GM10266 (cell line): ENCODE data around the gene TNFRSF25.

Experiments
- DNase-seq: peaks from one replicate; pipeline ENCODE4 v3.0.0; 2012; ENCODE audit errors: extremely low spot score
- TF ChIP-seq, protein P1 (sequence below): IDR thresholded peaks from 2 replicates; pipeline ENCODE4 v1.5.1; 2012; ENCODE audit warnings: mild to moderate bottlenecking, low read depth; ENCODE audit not compliant: control insufficient read depth, insufficient read depth; ENCODE audit errors: missing control alignments

The TNFRSF25 gene

GRCh38 chr1:6423321-6423999 lies 42.5 kb downstream of the TNFRSF25 start:
- peak; percentile 89 for DNase-seq
- TF ChIP-seq, protein P1, sequence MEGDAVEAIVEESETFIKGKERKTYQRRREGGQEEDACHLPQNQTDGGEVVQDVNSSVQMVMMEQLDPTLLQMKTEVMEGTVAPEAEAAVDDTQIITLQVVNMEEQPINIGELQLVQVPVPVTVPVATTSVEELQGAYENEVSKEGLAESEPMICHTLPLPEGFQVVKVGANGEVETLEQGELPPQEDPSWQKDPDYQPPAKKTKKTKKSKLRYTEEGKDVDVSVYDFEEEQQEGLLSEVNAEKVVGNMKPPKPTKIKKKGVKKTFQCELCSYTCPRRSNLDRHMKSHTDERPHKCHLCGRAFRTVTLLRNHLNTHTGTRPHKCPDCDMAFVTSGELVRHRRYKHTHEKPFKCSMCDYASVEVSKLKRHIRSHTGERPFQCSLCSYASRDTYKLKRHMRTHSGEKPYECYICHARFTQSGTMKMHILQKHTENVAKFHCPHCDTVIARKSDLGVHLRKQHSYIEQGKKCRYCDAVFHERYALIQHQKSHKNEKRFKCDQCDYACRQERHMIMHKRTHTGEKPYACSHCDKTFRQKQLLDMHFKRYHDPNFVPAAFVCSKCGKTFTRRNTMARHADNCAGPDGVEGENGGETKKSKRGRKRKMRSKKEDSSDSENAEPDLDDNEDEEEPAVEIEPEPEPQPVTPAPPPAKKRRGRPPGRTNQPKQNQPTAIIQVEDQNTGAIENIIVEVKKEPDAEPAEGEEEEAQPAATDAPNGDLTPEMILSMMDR: peak; percentile 84

- peak; percentile 55 for DNase-seq
- TF ChIP-seq, protein P1: no peak
Measured at GRCh38 chr1:6421266-6421665, 44.7 kb downstream of the TNFRSF25 start.

DNA sequence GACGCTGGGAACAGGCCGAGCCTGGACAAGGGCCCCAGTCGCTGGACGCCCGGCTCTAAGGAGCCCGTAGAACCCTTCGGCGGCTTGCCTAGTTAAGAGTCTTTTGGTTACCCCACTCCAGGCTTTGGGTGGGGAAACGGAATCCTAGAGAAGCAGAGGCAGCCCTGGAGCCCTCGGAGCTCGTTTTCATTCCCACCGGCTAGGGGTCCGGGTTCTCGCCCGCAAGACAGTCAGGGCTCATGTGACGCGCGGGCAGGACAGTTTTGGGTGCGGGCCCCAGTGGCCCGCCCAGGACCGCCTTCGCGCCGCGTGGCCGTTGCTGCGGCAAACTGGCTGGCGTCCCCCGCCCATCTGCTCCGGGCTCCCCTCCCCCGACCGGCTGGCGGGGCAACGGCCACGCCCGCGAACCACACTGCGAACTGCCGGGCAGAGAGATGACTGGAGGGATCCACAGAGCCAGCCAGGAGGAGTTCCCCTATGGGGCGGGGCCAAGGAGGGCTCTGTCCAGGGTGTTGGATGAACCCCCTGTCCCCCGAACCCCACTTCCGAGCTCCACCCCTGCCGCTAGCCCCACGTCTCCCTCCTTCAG lies 45.4 kb downstream of the TNFRSF25 start:
- no peak for DNase-seq
- TF ChIP-seq, protein P1: no peak

DNA sequence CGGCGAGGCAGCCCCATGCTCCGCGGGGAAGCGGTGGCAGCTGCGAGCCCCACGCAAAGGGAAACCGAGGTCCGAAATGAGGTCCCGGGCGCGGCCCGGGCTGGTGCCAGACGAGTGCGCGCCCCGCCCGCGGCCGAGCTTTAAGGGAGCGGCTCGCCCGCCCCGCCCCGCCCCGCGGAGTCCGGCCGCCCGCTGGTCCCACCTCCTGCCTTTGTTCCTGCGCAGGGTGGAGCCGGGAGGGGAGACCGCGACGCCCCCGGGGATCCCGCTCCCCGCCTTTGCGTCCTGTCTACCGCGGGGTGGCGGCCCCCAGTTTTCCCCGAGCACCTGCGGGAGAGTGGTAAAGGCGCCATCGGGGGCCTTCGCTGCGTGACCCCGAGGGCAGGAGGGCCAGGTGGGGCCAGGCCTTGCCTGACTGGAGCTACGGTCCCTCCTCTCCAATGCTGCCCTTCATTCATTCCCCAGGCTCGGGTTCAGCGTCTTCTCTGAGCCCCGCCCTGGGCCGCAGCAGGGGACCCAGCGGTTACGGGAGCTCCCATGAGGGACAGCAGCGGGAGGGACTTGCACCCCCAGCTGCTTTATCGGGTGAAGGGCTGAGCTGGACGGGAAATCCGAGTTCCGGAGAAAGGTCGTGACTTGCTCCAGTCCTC lies 46.0 kb downstream of the TNFRSF25 start, which contains the start of gene HES2:
Gene HES2, minus strand, starts transcription at position 116 of the 650 bp plus-strand sequence. Its CDS starts 99 bp downstream, at position 17.
- TF ChIP-seq, protein P1: no peak
- DNase-seq: peak; percentile 69

- TF ChIP-seq, protein P1: no peak
- no peak for DNase-seq
Measured at GRCh38 chr1:6419397-6419803, 46.6 kb downstream of the TNFRSF25 start.

DNA sequence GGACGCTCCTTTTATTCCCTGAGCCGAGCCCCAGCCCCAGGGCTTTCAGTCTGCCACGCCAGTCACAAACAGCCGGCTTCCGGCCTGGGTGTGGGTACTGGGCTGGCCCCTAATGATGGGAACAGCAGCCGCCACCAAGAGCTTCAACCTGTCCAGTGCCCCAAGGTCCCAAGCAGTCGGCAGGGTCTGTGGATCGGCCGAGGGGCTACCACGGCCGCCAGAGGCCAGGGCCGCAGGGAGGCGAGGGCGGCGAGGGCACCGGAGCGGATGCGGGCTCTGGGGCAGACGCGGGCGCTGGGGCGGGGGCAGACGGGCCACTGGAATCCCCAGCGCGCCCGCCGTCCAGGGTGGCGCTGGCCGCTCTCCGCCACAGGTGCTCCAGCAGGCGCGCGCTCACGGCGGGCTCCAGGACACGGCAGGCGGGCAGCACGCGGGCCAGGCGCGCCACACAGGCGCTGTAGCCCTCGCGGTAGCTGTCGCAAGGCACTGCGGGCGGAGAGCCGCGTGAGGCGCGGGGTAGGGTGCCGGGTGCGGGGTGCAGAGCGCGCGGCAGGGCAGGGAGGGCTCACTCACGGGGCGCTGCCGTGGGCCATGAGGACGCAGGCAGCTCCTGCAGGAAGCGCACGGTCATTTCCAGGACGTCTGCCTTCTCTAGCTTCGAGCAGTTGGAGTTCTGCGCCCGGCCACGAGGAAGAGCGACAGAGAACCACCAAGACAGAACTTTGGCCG lies 47.1 kb downstream of the TNFRSF25 start:
- TF ChIP-seq, protein P1: no peak
- DNase-seq: no peak
